Astrocyte of the cerebellum (primary cell): ENCODE data around the gene SLC24A1.
A peak's percentile ranks its signal among the peaks of the same experiment; 100 is the strongest.

Source experiments
- DNase-seq: peaks from one replicate; pipeline ENCODE4 v3.0.0-alpha.2; 2011; ENCODE audit warnings: low read depth
- H3K4me3 ChIP-seq: 2 replicates; pipeline ENCODE4 v1.5.1; 2011; ENCODE audit warnings: mild to moderate bottlenecking, low read depth, low read length, moderate library complexity
- in situ Hi-C: cut with HindIII; loops from 2 replicates; pipeline ENCODE4 v1.10.0; 2017; ENCODE audit warnings: low sequenced_read_pairs
- TF ChIP-seq, protein P1 (sequence below): IDR thresholded peaks from 2 replicates; pipeline ENCODE4 v1.5.1; 2012; ENCODE audit warnings: low read length, low read depth, moderate library complexity, mild to moderate bottlenecking; ENCODE audit errors: missing control alignments

SLC24A1 gene

DNA sequence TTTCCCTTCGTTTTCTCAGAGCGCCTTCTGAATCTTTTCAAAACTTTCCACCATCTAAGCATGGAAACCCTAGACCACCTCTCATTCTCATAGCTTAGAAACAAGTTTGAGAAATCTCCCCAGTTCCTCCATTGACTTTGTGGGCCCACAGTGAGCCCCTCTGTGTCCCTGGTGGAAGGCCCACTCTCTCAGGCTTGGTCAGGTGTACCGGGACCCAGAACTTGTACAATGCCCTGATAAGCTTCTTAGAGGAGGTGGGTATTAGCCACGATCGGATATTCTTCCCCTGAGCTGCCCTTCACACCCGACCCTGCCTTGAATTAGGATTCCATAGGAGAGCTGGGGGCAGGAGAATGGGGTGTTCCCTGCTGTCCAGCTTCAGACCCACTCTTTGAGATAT is at the start of gene SLC24A1:
Gene SLC24A1 (plus strand): TSS at position 301 of the 400 bp plus-strand sequence. CDS start 2,143 bp downstream, outside the sequence.
- H3K4me3 ChIP-seq: no peak within 1 kb of the TSS
- DNase-seq: no peak
- TF ChIP-seq, protein P1, sequence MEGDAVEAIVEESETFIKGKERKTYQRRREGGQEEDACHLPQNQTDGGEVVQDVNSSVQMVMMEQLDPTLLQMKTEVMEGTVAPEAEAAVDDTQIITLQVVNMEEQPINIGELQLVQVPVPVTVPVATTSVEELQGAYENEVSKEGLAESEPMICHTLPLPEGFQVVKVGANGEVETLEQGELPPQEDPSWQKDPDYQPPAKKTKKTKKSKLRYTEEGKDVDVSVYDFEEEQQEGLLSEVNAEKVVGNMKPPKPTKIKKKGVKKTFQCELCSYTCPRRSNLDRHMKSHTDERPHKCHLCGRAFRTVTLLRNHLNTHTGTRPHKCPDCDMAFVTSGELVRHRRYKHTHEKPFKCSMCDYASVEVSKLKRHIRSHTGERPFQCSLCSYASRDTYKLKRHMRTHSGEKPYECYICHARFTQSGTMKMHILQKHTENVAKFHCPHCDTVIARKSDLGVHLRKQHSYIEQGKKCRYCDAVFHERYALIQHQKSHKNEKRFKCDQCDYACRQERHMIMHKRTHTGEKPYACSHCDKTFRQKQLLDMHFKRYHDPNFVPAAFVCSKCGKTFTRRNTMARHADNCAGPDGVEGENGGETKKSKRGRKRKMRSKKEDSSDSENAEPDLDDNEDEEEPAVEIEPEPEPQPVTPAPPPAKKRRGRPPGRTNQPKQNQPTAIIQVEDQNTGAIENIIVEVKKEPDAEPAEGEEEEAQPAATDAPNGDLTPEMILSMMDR: no peak
- in situ Hi-C loops: no loop called here

DNA sequence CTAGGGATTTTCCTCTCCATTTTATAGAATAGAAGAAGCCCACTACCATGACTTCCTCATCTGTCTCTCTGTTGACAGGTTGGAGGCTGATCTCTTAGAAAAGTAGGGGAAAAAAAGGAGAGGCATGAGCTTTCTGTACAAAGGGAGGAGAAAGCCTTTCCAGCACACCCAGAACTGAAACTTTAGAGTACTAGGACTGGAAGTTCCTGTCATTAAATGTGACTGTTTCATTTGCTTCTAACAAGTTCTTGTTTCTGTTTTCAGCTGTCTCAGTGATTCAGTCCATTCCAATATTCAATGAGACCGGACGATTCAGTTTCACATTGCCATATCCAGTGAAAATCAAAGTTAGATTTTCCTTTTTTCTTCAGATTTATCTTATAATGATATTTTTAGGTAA is 49.8 kb upstream of the SLC24A1 start:
- DNase-seq: no peak
- in situ Hi-C loops: no loop called here
- no peak overlapping the region for H3K4me3 ChIP-seq
- TF ChIP-seq, protein P1: no peak

DNA sequence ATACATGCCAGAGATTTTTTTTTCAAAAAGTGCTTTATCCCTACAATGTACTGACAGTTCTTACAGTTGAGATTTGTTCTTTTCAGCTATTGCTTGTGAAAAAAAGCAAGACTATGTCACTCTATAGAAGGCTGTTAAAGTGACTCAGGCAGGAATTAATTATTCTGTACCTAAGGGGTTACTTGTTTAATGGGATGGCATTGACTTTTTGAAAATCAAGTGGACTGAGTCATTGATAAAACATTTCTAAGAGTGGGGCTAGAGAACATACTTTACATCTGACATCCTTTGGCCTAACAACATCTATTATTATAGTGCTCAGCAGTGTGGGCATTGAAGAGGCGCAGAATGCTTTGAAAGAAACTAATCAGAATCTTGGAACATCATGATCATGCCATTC is 45.1 kb upstream of the SLC24A1 start:
- TF ChIP-seq, protein P1: no peak
- no peak overlapping the region for H3K4me3 ChIP-seq
- in situ Hi-C loops: no loop called here
- peak; percentile 31 for DNase-seq

DNA sequence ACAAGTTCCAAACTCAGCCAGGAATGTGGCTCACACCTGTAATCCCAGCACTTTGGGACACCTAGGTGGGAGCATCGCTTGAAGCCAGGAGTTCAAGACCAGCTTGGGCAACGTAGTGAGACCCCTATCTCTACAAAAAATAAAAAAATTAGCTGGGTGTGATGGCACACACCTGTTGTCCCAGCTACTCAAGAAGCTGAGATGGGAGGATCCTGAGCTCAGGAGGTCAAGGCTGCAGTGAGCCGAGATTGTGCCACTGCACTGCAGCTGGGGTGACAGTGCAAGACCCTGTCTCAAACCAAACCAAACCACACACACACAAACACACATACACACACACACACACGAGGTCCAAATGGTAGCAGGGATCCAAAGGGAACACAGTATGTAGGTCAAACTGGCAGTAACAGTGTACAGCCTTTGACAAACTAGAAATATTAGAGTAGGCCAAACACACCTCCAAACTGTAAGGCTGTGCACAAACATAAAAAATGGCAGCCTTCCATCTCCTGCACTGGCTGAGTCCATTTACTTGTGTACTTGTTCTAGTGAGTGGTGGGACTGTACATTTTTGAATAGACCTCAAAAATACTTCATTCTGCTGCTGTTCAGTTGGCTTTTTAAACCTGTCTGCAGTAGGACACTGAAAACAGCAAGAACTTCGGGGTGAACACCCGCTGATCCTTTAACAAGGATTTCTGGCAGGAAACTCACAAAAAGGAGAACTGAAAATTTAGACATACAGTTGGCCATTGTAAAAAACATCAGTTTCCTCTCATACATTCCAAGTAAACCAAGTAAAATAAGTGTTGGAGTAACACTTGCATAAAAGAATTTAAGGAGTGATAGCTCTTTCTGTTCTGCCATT is 44.4 kb upstream of the SLC24A1 start:
- no peak for DNase-seq
- in situ Hi-C loops: no loop called here
- H3K4me3 ChIP-seq: no peak overlapping the region
- TF ChIP-seq, protein P1: no peak

DNA sequence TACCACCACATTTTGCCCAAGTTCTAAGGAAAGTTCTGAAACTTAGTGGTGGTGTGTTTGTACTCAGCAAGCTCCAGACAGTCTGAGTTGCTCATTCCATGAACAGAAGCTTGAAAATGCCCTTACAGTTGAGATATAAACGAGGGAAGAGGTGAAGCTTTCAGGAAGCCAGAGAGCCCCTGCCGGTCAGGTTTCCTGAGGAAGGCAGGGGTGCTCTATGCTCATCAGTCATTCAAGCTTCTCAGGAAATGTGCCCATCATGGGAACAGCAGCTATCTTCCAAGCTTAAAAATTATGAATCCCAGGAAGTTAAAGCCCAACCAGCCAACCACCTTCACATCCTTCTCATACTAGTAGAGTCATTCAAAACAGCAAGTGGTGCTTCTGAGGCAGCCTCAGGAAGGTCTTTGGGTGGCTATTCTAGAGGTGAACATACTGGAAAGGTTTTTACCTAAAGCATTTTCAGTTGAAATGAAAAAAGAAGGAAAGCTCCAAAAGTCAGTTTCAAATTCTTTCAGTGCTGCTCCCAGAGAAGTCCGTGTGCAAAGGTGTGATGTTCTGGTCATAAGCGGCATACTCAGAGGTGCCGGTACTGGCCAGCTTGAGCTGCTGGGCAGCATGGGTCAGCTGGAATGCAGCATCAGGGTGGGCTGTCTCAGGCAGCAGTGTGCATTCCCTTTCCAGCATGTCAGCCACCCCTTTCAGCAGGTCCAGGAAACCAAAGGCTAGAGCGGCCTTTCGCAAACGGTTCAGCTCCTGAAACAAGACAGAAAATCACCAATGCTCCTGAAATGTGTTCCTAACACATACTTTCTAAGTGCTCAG is 42.6 kb upstream of the SLC24A1 start:
- no peak overlapping the region for H3K4me3 ChIP-seq
- in situ Hi-C loops: no loop called here
- TF ChIP-seq, protein P1: no peak
- DNase-seq: no peak

DNA sequence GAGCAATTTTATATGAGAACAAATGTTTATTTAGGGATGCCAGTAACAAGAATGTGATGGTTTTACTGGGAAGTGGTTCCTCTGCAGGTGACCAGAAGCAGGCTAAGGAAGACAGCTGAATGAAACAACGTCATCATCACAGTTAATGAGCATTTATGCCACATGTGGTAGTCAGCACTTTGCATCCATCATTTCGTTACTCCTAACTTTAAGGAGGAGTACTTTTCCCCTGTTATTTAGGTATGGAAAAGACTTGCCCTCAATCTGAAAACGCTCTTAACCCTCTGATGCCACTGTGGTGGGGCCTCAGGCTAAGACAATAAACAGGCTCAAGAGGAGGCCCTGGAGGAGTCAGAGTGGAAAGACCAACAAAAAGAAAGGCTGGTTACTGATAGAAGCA is 42.0 kb upstream of the SLC24A1 start:
- H3K4me3 ChIP-seq: no peak overlapping the region
- in situ Hi-C loops: no loop called here
- no peak for DNase-seq
- TF ChIP-seq, protein P1: no peak
